IPS-15b (cell line): ENCODE data around the gene PLEKHG5.

Experiments
- H3K27me3 ChIP-seq: one replicate; pipeline ENCODE4 v1.6.1; 2013; ENCODE audit warnings: low read length; ENCODE audit not compliant: control insufficient read depth, insufficient read depth
- H3K36me3 ChIP-seq: one replicate; pipeline ENCODE4 v1.6.1; 2013; ENCODE audit warnings: low read length; ENCODE audit not compliant: control insufficient read depth, insufficient read depth
- H3K4me1 ChIP-seq: one replicate; pipeline ENCODE4 v1.6.1; 2013; ENCODE audit warnings: mild to moderate bottlenecking, low read length; ENCODE audit not compliant: control insufficient read depth, insufficient read depth
- H3K4me3 ChIP-seq: one replicate; pipeline ENCODE4 v1.5.1; 2013; ENCODE audit warnings: low read depth, low read length
- H3K9ac ChIP-seq: one replicate; pipeline ENCODE4 v1.6.1; 2013; ENCODE audit warnings: low read depth, mild to moderate bottlenecking, low read length
- H3K9me3 ChIP-seq: one replicate; pipeline ENCODE4 v1.6.1; 2013; ENCODE audit warnings: mild to moderate bottlenecking, low read length; ENCODE audit not compliant: control insufficient read depth, insufficient read depth

PLEKHG5 gene

DNA sequence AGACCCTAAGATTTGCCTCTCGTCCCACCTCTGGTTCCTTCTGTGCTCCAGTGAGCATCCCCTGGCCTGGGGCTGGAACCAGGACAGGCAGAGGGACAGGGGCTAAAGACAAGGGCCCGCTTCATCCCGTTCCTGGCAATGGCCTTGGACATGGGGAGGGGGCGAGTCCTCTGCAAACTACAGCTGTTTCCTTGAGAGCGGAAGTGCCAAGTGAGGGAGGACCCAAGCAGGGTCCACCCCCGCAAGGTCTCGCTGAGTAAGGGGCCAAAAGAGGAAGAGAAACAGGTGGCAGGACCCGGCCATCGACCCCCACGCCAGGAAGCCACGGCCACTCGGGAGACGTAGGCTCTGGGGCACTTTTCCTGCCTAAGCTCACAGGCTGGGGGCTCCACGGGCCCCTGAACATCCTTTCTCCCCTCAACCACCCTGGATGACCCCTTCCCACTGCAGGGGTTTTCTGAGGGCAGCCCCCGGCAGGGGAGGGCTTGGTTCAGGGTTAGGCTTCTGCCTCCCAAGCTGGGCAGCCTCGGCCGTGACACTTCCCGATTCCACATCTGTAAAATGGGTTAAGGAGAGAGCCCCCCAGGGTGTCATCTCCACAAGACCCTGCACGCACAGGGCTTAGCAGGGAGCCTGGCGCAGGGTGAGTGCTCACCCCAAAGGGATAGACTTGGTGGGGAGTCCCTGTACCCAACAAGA lies 17.9 kb upstream of the PLEKHG5 start:
- no peak overlapping the region for H3K4me3 ChIP-seq
- no peaks in the 10 kb centered on the region for H3K9me3 ChIP-seq
- H3K9ac ChIP-seq = no peak overlapping the region
- H3K36me3 ChIP-seq = no peaks in the 10 kb centered on the region
- H3K27me3 ChIP-seq = no peaks in the 10 kb centered on the region
- no peaks in the 10 kb centered on the region for H3K4me1 ChIP-seq

DNA sequence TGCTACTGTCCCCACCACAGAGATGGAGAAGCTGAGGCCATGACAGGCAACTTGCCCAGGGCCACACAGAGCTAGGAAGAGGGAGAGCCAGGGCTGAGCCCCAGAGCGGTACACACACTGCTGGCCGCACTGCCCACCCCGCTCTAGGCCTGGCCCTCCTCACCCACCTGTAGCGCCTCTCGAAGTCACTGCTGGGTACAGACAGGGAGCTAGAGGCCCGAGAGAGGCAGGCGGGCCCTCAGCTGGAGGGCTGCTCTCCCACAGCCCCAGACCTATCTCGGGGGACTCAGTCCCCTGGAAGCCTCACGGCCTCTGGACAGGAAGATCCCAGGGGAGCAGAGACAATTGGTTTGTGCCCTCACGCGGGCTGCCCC lies 17.3 kb upstream of the PLEKHG5 start:
- H3K4me3 ChIP-seq = no peak overlapping the region
- H3K36me3 ChIP-seq = no peaks in the 10 kb centered on the region
- no peaks in the 10 kb centered on the region for H3K4me1 ChIP-seq
- H3K27me3 ChIP-seq = no peaks in the 10 kb centered on the region
- no peak overlapping the region for H3K9ac ChIP-seq
- H3K9me3 ChIP-seq = no peaks in the 10 kb centered on the region

DNA sequence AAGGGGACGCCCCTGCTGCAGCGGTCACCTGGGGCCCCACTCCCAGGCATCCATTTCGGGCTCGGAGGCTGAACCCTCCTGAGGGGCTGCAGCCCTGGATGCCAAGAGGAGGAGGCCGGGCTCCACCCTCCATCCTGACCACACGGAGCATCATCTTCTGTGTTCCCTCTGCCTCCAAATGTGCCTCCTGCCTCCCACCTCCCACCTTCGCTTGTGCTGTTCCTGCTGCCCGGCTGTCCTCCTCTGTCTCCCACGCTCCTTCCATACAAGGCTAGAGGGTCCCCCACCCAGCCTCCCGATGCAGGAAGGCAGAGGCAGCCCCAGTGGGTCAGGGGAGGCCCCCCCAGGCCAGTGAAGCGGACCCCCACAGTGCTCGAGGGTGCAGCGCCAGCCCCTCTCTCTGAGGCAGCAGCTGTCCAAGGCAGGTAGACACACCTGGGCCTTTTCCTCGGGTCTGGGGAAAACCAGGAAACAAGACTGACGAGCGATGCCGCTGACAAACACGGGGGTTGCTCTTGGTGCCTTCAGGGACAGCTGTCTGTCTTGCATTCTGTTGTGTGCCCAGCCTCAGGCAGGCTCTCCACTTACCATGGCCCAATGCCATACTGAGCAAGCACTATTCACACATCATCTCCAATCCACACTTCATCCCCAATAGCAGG lies 16.8 kb upstream of the PLEKHG5 start:
- no peaks in the 10 kb centered on the region for H3K27me3 ChIP-seq
- H3K9ac ChIP-seq = no peak overlapping the region
- no peaks in the 10 kb centered on the region for H3K4me1 ChIP-seq
- H3K4me3 ChIP-seq = no peak overlapping the region
- H3K36me3 ChIP-seq = no peaks in the 10 kb centered on the region
- no peaks in the 10 kb centered on the region for H3K9me3 ChIP-seq

DNA sequence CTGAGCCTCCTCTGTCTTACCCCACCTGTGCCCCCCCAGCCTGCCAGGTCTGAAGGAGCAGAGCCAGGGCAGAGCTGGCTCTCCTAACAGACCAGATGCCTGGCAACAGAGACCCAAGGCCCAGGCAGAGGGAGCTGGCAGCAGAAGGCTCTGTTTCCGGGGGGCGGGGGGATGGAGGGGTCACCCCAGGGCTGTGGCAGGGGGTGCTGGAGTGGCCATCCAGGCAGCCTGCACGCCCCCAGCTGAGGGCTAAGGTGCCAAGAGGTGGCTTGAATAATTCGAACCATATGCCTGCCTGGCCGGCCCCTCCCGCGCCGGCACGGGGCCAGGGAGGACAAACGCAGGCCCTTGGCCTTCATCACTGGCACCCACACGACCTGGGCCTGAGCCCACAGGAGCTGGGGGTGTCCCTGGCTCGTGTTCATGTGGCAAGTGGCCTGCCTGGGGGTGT lies 16.0 kb upstream of the PLEKHG5 start:
- Histone ChIP-seq H3K9ac (no peak overlapping the region), H3K27me3 (no peaks in the 10 kb centered on the region), H3K4me1 (no peaks in the 10 kb centered on the region), H3K9me3 (no peaks in the 10 kb centered on the region), H3K36me3 (no peaks in the 10 kb centered on the region), H3K4me3 (no peak overlapping the region)

DNA sequence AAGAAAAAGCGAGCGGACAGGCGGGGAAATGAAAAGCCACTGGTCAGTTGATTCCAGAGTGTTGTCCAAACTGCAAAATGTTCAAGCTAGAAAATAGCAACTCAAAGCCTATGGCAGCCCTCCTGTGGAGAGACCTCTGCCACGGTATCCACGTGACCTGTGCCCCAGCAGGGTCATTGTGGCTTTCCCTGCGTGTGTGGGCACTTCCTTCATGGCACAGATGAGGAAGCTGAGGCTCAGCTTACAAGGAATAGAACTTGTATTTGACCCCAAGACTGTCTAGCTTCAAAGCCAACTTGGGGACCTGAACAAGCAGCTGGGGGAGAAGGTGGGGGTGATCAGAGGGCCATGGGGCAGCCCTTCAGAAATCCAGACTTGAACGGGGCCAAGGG lies 15.6 kb upstream of the PLEKHG5 start:
- no peak overlapping the region for H3K9ac ChIP-seq
- H3K4me1 ChIP-seq = no peaks in the 10 kb centered on the region

DNA sequence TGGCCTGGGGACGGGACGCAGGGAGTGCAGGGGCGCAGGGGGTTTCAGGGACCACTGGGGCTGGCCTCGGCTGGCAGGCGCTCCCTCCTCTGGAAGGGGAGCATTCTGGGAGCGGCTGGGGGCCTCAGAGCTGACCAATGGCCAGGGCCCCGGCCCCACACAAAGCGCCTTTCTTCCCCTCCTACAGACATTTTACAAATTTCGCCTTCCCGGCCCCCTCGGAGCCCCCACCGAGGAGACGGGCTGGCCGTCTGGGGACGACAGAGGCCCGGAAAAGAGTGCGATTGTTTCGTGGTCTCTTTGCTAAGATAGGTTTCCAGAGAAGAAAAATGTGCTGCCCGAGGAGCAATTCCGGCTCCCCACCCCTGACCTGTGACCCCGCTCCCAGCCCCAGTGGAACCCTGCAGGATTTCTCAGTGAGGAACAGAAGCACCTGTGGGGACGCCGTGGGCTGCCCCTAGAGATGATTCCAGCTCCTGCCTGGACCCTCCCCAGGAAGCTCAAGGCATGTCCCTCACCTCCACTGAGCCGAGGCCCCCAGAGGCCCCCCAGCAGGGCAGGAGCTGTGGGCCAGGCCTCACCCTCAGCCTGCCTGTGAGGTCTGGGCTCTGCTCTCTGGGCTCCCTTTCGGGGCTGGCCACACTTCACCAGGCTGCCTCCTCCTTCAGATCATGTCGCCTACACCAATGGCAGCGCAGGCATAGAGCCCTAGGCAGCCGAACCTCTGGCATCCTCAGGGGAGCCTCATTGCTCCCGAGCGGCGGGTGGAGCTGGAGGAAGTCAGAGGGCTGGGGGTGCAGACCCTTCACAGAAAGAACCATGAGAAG lies 15.0 kb upstream of the PLEKHG5 start:
- Histone ChIP-seq H3K4me1 (no peaks in the 10 kb centered on the region), H3K9ac (no peak overlapping the region), H3K27me3 (no peaks in the 10 kb centered on the region), H3K36me3 (no peaks in the 10 kb centered on the region), H3K9me3 (no peaks in the 10 kb centered on the region), H3K4me3 (no peak overlapping the region)

More for the DNA sequence above, 15.6 kb upstream of the PLEKHG5 start:
- H3K4me3 ChIP-seq = no peak overlapping the region
- H3K36me3 ChIP-seq = no peaks in the 10 kb centered on the region
- no peaks in the 10 kb centered on the region for H3K27me3 ChIP-seq
- H3K9me3 ChIP-seq = no peaks in the 10 kb centered on the region

DNA sequence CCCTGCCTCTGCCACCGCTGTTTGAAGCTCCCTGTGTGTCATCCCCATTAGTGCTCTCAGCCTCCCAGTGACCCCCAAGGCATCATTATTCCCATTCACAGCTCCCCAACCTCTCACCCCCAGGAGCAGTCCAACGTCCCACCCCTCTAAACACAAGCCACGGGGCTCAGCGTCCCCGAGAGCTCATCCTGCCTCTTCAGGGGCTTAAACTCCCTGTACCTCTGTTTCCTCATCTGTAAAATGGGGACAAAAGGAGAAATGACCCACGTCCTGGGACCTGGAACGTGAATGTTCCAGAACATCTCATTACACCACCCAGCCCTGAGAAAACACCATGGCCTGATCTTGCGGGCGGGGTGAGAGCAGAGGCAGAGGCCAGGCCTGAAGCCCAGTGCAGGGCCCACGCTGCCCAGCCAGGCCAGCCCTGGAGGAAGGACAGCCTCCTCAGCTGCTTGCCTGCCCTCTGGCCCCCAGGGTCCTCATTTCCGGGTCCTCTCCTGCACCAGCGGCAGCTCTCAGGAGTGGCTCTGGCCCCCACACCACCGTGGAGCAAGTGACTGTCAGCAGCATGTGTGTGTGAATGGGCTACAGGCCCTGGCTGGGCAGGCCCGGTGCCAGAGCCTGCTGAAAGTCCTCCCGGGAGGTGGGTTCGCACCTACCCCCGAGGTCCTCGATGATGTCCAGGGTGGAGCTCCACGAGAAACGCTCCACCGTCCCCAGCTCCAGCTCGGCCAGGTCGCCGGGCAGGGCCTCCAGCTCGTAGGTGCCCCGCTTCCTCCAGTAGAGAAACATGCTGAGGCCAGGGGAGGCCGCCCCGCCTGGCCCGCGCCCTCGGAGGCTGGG lies 14.1 kb upstream of the PLEKHG5 start:
- H3K36me3 ChIP-seq = no peaks in the 10 kb centered on the region
- no peak overlapping the region for H3K4me3 ChIP-seq
- H3K4me1 ChIP-seq = no peaks in the 10 kb centered on the region
- no peak overlapping the region for H3K9ac ChIP-seq
- H3K9me3 ChIP-seq = no peaks in the 10 kb centered on the region
- no peaks in the 10 kb centered on the region for H3K27me3 ChIP-seq

DNA sequence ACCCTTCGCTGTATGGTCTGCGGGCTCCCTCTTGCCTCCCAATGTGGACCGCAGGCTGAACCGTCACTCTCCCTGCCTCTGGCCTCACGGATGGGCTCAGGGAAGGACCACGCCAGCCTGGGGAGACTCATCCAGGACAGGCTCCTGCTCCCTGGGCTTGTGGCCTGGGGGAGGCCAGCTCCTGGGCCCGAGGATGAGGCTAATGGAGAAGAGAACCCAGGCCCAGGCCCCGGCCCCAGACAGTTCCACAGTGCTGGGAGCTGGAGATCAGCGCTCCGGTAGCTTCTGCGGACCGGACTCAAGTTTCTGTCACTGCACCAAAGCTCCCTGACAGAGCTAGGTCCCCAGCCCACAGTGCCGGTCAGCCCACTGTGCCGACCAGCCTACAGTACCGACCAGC lies 13.4 kb upstream of the PLEKHG5 start:
- Histone ChIP-seq H3K27me3 (no peaks in the 10 kb centered on the region), H3K4me3 (no peak overlapping the region), H3K9ac (no peak overlapping the region), H3K4me1 (no peaks in the 10 kb centered on the region), H3K9me3 (no peaks in the 10 kb centered on the region), H3K36me3 (no peaks in the 10 kb centered on the region)

DNA sequence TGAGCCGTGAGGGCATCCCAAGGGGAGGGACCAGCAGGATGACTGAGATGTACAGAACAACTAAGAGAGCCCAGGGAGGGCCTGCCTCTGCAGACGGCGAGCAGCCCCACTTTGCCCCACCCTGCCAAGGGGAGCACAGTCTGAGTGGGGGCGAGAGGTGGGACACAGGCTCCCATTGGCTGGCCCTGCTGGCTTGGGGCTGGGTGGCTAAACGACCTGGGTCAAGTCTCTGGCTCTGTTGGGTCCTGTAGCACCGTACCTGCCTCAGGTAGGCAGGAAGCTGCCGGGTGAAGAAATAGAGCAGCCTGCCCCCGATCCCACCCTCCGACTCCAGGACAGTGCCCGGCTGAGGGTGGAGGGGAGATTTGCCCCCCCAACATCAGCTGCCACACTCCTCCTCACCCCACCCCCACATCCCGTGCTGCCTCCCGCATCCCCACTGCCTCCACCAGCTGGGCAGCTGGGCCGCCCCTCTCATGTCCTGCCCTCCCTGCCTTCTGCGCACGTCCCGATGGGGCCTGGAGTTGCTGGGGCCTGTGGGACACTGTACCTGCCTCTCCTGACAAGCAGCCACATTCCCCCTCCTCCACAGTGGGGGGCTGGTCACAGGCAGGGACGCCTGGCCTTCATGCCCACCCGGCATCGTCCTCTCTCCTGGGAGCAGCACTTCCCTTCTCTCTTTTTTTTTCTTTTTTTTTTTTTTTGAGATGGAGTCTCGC lies 12.6 kb upstream of the PLEKHG5 start:
- Histone ChIP-seq H3K27me3 (no peaks in the 10 kb centered on the region), H3K9ac (no peak overlapping the region), H3K36me3 (no peaks in the 10 kb centered on the region), H3K4me3 (no peak overlapping the region), H3K9me3 (no peaks in the 10 kb centered on the region), H3K4me1 (no peaks in the 10 kb centered on the region)

DNA sequence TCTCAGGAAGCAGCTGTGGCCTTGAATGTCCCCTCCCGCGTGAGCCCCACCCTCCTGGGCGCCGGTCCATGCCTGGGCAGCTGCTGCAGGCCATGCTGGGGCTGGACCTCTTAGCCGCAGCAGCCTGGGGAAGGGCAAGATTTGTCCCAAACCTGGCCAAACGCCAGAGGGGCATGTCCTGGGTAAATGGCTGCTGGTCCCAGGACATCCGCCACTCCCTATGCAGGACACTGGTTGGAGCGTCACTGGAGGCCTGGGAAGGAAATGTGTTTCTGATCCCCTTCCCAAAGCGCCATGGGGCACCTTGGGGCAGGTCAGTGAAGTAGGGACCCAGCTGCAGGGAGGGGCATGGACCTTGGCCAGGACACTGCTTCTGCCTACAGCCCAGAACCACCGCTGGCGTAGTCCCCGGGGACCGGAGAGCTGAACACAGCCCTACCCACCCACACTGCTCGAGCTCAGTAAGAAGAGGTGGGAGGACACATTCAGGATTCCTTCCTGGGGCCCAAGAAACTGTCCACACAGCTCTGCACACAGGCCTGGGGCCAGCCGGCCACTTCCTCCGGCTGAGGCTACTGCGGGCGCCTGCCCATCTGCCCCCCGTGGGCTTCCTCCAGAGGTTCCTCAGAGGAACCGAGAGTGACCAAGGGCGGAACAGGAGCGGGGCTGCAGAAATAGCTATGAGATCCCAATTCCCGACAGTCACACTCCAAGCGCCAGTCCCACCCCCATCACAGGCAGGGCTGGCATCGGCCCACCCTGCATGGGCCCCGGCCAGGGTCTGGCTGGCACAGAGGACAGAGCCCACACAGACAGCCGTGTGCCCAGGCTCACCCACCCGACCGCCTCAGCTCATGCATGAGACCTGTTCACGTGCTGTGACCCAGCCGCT lies 10.8 kb upstream of the PLEKHG5 start:
- Histone ChIP-seq H3K4me3 (no peak overlapping the region), H3K36me3 (no peaks in the 10 kb centered on the region), H3K9me3 (no peaks in the 10 kb centered on the region), H3K27me3 (peaks cover 5% of the 10 kb centered on the region), H3K4me1 (no peaks in the 10 kb centered on the region), H3K9ac (no peak overlapping the region)
